Liver (tissue), 9 donors: ENCODE data around the gene PALD1. TPM values are rescaled to one million over a fixed set of nuclear protein-coding genes. Genes with fewer than 3 reads are reported as not detected.

Experiments used
- DNase-seq: peaks from one replicate; pipeline ENCODE4 v3.0.0-alpha.2; 2017; ENCODE audit warnings: low spot score
- H3K27ac ChIP-seq, 2 donors: one replicate each; pipeline ENCODE4 v1.7.0; 2013; ENCODE audit warnings: inconsistent platforms in 2 of 2, low read length in 2 of 2, control low read depth in 1 of 2, low read depth in 1 of 2, mild to moderate bottlenecking in 1 of 2
- H3K27me3 ChIP-seq, 4 donors: one replicate each; pipeline versions ENCODE4 v1.6.1 to v1.7.0; 2013; ENCODE audit warnings: low read length in 3 of 4, inconsistent platforms in 1 of 4, mild to moderate bottlenecking in 1 of 4, moderate library complexity in 1 of 4; ENCODE audit not compliant: control insufficient read depth in 4 of 4, insufficient read depth in 4 of 4
- H3K36me3 ChIP-seq, 4 donors: one replicate each; pipeline versions ENCODE4 v1.6.1 to v1.7.0; 2013; ENCODE audit warnings: low read length in 3 of 4, mild to moderate bottlenecking in 3 of 4, low read depth in 1 of 4, moderate library complexity in 1 of 4; ENCODE audit not compliant: control insufficient read depth in 4 of 4, insufficient read depth in 3 of 4
- H3K4me1 ChIP-seq, 4 donors: one replicate each; pipeline versions ENCODE4 v1.6.1 to v1.7.0; 2013; ENCODE audit warnings: low read length in 3 of 4, mild to moderate bottlenecking in 3 of 4, moderate library complexity in 1 of 4; ENCODE audit not compliant: control insufficient read depth in 4 of 4, insufficient read depth in 4 of 4
- H3K4me3 ChIP-seq, 3 donors: one replicate each; pipeline versions ENCODE4 v1.6.1 to v1.7.0; 2013; ENCODE audit warnings: low read length in 3 of 3, control low read depth in 1 of 3, low read depth in 1 of 3, mild to moderate bottlenecking in 1 of 3
- H3K9ac ChIP-seq, 2 donors: one replicate each; pipeline ENCODE4 v1.7.0; 2013; ENCODE audit warnings: low read length in 2 of 2, mild to moderate bottlenecking in 2 of 2, moderate library complexity in 2 of 2, control low read depth in 1 of 2, low read depth in 1 of 2
- H3K9me3 ChIP-seq, 4 donors: one replicate each; pipeline versions ENCODE4 v1.6.1 to v1.7.0; 2013; ENCODE audit warnings: low read length in 3 of 4; ENCODE audit not compliant: control insufficient read depth in 4 of 4
- EGR1 ChIP-seq, 2 donors: IDR thresholded peaks; 2 replicates each; pipeline ENCODE4 v1.6.1; 2016 to 2018; ENCODE audit warnings: antibody characterized with exemption in 2 of 2, low read depth in 2 of 2
- FOXA2 ChIP-seq: IDR thresholded peaks from 2 replicates; pipeline ENCODE4 v1.6.1; 2016; ENCODE audit warnings: antibody characterized with exemption
- GABPA ChIP-seq, 2 donors: IDR thresholded peaks in 1 of 2; conservative IDR thresholded peaks in 1 of 2; 2 replicates each; pipeline ENCODE4 v1.6.1; 2016; ENCODE audit warnings: antibody characterized with exemption in 2 of 2, mild to moderate bottlenecking in 1 of 2, moderate library complexity in 1 of 2
- HNF4A ChIP-seq, 2 donors: conservative IDR thresholded peaks; 2 replicates each; pipeline ENCODE4 v1.6.1; 2016; ENCODE audit warnings: antibody characterized with exemption in 2 of 2, mild to moderate bottlenecking in 2 of 2
- HNF4G ChIP-seq: IDR thresholded peaks from 2 replicates; pipeline ENCODE4 v1.6.1; 2016; ENCODE audit warnings: antibody characterized with exemption
- JUND ChIP-seq, 2 donors: IDR thresholded peaks; 2 replicates each; pipeline ENCODE4 v1.6.1; 2016; ENCODE audit warnings: antibody characterized with exemption in 2 of 2
- NR2F2 ChIP-seq: IDR thresholded peaks from 2 replicates; pipeline ENCODE4 v1.6.1; 2016; ENCODE audit warnings: antibody characterized with exemption
- REST ChIP-seq: IDR thresholded peaks from 2 replicates; pipeline ENCODE4 v1.6.1; 2016; ENCODE audit warnings: antibody characterized with exemption, mild to moderate bottlenecking
- RXRA ChIP-seq, 2 donors: IDR thresholded peaks; 2 replicates each; pipeline ENCODE4 v1.6.1; 2017 to 2018; ENCODE audit warnings: antibody characterized with exemption in 2 of 2, mild to moderate bottlenecking in 1 of 2
- SP1 ChIP-seq: IDR thresholded peaks from 2 replicates; pipeline ENCODE4 v1.6.1; 2018; ENCODE audit warnings: antibody characterized with exemption, mild to moderate bottlenecking
- ZBTB33 ChIP-seq: IDR thresholded peaks from 2 replicates; pipeline ENCODE4 v1.6.1; 2016; ENCODE audit warnings: antibody characterized with exemption
- WGBS: extraction: QIAGEN DNeasy Blood & Tissue Kit; methylation state at CpG from one replicate; pipeline ENCODE4 v1.1.7; 2013; 5-methylcytosine and 5-hydroxymethylcytosine counted together
- polyA plus RNA-seq, 2 donors: library from polyadenylated mRNA; stranded (reverse) in 1 of 2; unstranded in 1 of 2; fragments of 200-250 nt in 1 of 2; fragments of >200 nt in 1 of 2; fragmentation: Nextera tagmentation in 1 of 2; extraction: Ambion mirVana in 1 of 2; gene quantifications; one replicate each; pipeline versions ENCODE4 v1.2.1 to v1.2.3, GENCODE V29; 2013 to 2015
- total RNA-seq, 2 donors: library from RNA; depleted of rRNA; stranded (reverse); fragments of >200 nt; gene quantifications; one replicate each; pipeline ENCODE4 v1.2.3, GENCODE V29; 2014
- TF ChIP-seq, protein P1 (sequence below): IDR thresholded peaks from 2 replicates; pipeline ENCODE4 v1.6.1; 2016; ENCODE audit warnings: antibody characterized with exemption
- donor health status: healthy.
- donor health status: healthy.
- donor health status: healthy.
- donor health status: healthy.
- donor health status: healthy.

PALD1 gene
- total and polyA plus RNA-seq, 4 donors, result 0.72 to 4.2 (median 1.4) TPM

DNA sequence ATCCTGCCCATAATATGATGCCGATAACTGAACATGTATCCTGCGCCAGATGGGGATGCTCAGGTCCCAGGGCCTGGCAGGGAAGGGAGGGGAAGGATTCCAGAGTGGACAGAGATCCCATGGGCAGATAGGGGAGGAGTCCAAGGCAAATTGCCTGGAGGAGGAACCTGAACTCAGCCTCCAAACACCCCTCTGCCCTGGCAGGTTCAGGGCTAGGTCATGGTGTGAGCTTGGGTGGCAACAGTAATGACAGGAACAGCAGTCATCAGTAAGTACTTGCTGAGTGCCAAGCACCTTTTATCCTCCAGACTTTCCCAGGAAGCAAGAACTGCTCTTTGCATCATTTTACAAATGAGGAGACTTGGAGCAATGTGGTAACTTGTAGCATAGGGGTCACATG, 3.8 kb upstream of the PALD1 start:
- DNase-seq, result no peak
- WGBS, result 91% methylated on average over 2 of the region's 2 CpGs
- H3K9ac ChIP-seq, result no peak overlapping the region

DNA sequence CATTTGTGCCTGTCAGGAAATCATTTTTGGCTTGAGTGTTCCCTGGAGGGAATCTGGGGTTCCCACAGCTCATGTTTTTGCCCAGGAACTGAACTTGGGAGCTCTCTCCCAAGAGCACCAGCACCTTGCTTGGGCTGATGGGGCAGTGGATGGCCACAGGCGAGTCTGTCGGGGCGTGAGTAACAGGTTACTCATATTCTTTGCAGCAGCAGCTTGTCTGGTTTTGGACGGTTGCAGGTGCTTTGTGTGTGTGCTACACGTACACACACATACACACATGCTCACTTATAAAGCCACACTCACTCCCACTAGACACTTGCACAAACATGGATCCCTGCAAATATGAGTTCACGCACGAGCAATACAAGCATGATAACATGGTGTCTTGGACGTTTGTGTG, 2.9 kb upstream of the PALD1 start:
- Histone ChIP-seq H3K4me3 (no peak overlapping the region), H3K36me3 (no peaks in the 10 kb centered on the region), H3K4me1 (peaks cover 0 to 23% (median 4%) of the 10 kb centered on the region in 4 donors), H3K9me3 (no peaks in the 10 kb centered on the region), H3K27me3 (no peaks in the 10 kb centered on the region), H3K27ac (no peak overlapping the region), H3K9ac (no peak overlapping the region)
- WGBS, result 85% methylated on average over 8 of the region's 8 CpGs
- TF ChIP-seq GABPA (IDR thresholded peaks at IDR 0.05 in 1 of 2, conservative IDR thresholded peaks at IDR 0.05 in 1 of 2) (no peak), FOXA2 (no peak), JUND (IDR thresholded peaks at IDR 0.05) (no peak)
- DNase-seq, result no peak

More for the DNA sequence above, 3.8 kb upstream of the PALD1 start:
- H3K9me3 ChIP-seq, result no peaks in the 10 kb centered on the region
- no peak overlapping the region for H3K27ac ChIP-seq
- H3K4me3 ChIP-seq, result no peak overlapping the region
- H3K36me3 ChIP-seq, result no peaks in the 10 kb centered on the region
- H3K27me3 ChIP-seq, result no peaks in the 10 kb centered on the region
- peaks cover 0 to 18% (median 4%) of the 10 kb centered on the region in 4 donors for H3K4me1 ChIP-seq
- TF ChIP-seq ZBTB33 (no peak), EGR1 (IDR thresholded peaks at IDR 0.05; ENCODE audit: low read depth in 2 of 2) (no peak), FOXA2 (no peak), HNF4G (no peak), JUND (IDR thresholded peaks at IDR 0.05) (no peak), RXRA (IDR thresholded peaks at IDR 0.05) (no peak), HNF4A (conservative IDR thresholded peaks at IDR 0.05) (no peak), REST (no peak), SP1 (no peak), NR2F2 (no peak)
- TF ChIP-seq, protein P1, sequence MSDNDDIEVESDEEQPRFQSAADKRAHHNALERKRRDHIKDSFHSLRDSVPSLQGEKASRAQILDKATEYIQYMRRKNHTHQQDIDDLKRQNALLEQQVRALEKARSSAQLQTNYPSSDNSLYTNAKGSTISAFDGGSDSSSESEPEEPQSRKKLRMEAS, result no peak
